RWPE2 (cell line): ENCODE measurements around the gene CAMK1D.

Source experiments
- ATAC-seq: fragments of 200-7000 bp; cut with Tn5 transposase; 3 replicates; pipeline ENCODE4 v1.9.1; 2021; ENCODE audit warnings: low read depth
- DNase-seq: peaks from one replicate; pipeline ENCODE4 v3.0.0-alpha.2; 2020; ENCODE audit warnings: low spot score
- H3K27ac ChIP-seq: fragments of 450-650 bp; 2 replicates; pipeline ENCODE4 v1.5.1; 2017; ENCODE audit warnings: mild to moderate bottlenecking; ENCODE audit not compliant: poor library complexity, severe bottlenecking
- H3K27me3 ChIP-seq: fragments of 250-450 bp; sonication (Bioruptor Pico); 2 replicates; pipeline ENCODE4 v1.5.1; 2021; ENCODE audit warnings: mild to moderate bottlenecking, moderate library complexity; ENCODE audit not compliant: insufficient read depth, poor library complexity, severe bottlenecking
- H3K36me3 ChIP-seq: fragments of 250-450 bp; sonication (Bioruptor Pico); 2 replicates; pipeline ENCODE4 v1.5.1; 2020; ENCODE audit warnings: low read depth, mild to moderate bottlenecking, moderate library complexity
- H3K4me1 ChIP-seq: fragments of 250-450 bp; sonication (Bioruptor Pico); 2 replicates; pipeline ENCODE4 v1.5.1; 2021; ENCODE audit warnings: mild to moderate bottlenecking, moderate library complexity; ENCODE audit not compliant: insufficient read depth, poor library complexity, severe bottlenecking
- H3K4me3 ChIP-seq: fragments of 250-450 bp; sonication (Bioruptor Pico); 2 replicates; pipeline ENCODE4 v1.5.1; 2021; ENCODE audit warnings: mild to moderate bottlenecking, moderate library complexity; ENCODE audit not compliant: severe bottlenecking
- H3K9me3 ChIP-seq: fragments of 250-450 bp; sonication (Bioruptor Pico); 2 replicates; pipeline ENCODE4 v1.5.1; 2021; ENCODE audit warnings: mild to moderate bottlenecking, moderate library complexity; ENCODE audit not compliant: severe bottlenecking
- CTCF ChIP-seq: fragments of 450-650 bp; IDR thresholded peaks from one replicate; pipeline ENCODE4 v1.5.1; 2017; ENCODE audit warnings: mild to moderate bottlenecking, moderate library complexity; ENCODE audit not compliant: poor library complexity, severe bottlenecking

CAMK1D gene

GRCh38 chr10:12785415-12785831 lies 436.1 kb downstream of the CAMK1D start:
- Histone ChIP-seq H3K4me3 (no peak overlapping the region), H3K36me3 (no peaks in the 10 kb centered on the region), H3K4me1 (no peaks in the 10 kb centered on the region), H3K27ac (no peak overlapping the region), H3K9me3 (no peaks in the 10 kb centered on the region), H3K27me3 (no peaks in the 10 kb centered on the region)
- ATAC-seq (no peak), DNase-seq (no peak)
- no peak for TF ChIP-seq CTCF

GRCh38 chr10:12787297-12787696 lies 437.9 kb downstream of the CAMK1D start:
- Histone ChIP-seq H3K36me3 (no peaks in the 10 kb centered on the region), H3K4me3 (no peak overlapping the region), H3K9me3 (no peaks in the 10 kb centered on the region), H3K27ac (no peak overlapping the region), H3K4me1 (no peaks in the 10 kb centered on the region), H3K27me3 (no peaks in the 10 kb centered on the region)
- ATAC-seq (no peak), DNase-seq (no peak)
- TF ChIP-seq CTCF: no peak

DNA sequence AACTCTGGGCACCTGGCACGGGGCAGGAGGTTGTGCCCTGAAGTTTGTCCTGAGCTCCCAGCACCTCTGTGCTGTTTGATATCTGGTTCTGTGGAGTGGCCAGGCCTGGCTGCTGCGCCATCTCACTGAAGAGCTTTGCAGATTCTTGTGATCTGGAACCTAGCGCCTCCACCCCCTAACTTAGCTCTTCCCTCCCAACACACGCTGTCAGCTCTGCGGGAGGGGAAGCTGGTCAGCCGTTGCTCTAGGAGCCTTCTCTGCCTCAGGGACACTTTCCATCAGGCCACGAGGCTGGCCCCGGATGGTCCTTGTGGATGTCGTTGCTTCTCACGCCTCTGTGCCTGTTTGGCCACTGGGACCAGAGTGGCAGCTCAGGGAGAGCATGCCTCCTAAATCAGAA lies 438.9 kb downstream of the CAMK1D start:
- no peaks in the 10 kb centered on the region for H3K4me1 ChIP-seq
- DNase-seq (no peak), ATAC-seq (no peak)

GRCh38 chr10:12790270-12790669 lies 440.9 kb downstream of the CAMK1D start:
- H3K27ac ChIP-seq: no peak overlapping the region
- no peaks in the 10 kb centered on the region for H3K9me3 ChIP-seq
- ATAC-seq (no peak), DNase-seq (no peak)
- no peaks in the 10 kb centered on the region for H3K27me3 ChIP-seq
- TF ChIP-seq CTCF: no peak
- H3K4me3 ChIP-seq: no peak overlapping the region
- H3K36me3 ChIP-seq: no peaks in the 10 kb centered on the region
- H3K4me1 ChIP-seq: no peaks in the 10 kb centered on the region

More for the DNA sequence above, 438.9 kb downstream of the CAMK1D start:
- TF ChIP-seq CTCF: no peak
- H3K27ac ChIP-seq: no peak overlapping the region
- H3K4me3 ChIP-seq: no peak overlapping the region
- no peaks in the 10 kb centered on the region for H3K9me3 ChIP-seq
- no peaks in the 10 kb centered on the region for H3K27me3 ChIP-seq
- no peaks in the 10 kb centered on the region for H3K36me3 ChIP-seq

DNA sequence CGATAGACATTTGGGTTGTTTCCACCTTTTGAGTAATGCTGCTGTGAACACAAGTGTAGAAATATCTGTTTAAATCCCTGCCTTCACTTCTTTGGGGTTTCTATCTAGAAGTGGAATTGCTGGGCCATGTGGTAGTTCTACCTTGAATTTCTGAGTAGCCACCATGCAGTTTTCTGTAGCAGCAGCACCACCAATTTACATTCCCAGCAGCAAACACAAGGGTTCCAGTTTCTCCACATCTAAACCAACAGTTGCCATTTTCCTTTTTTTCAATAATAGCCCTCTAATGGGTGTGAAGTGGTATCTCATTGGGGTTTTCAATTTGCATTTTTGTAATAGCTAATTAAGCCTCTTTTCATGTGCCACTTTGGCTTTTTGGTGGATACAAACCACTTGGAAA lies 442.4 kb downstream of the CAMK1D start:
- no peaks in the 10 kb centered on the region for H3K27me3 ChIP-seq
- H3K27ac ChIP-seq: no peak overlapping the region
- H3K36me3 ChIP-seq: no peaks in the 10 kb centered on the region
- no peak for TF ChIP-seq CTCF
- H3K9me3 ChIP-seq: no peaks in the 10 kb centered on the region
- H3K4me1 ChIP-seq: no peaks in the 10 kb centered on the region
- H3K4me3 ChIP-seq: no peak overlapping the region
- DNase-seq: no peak
- ATAC-seq: no peak
